HG03108 (cell line): ENCODE data around the gene MMD2.
"Not testable (repeated sequence)": the region's sequence is repeated elsewhere in the genome, so short reads cannot be mapped to it uniquely, and the experiment has no call there.

Experiments used
- ATAC-seq: cut with Tn5 transposase; IDR thresholded peaks from one replicate; pipeline ENCODE4 v1.9.1; 2021; ENCODE audit warnings: moderate library complexity; ENCODE audit not compliant: unreplicated experiment

The MMD2 gene, protein sequence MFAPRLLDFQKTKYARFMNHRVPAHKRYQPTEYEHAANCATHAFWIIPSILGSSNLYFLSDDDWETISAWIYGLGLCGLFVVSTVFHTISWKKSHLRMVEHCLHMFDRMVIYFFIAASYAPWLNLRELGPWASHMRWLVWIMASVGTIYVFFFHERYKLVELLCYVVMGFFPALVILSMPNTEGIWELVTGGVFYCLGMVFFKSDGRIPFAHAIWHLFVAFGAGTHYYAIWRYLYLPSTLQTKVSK

DNA sequence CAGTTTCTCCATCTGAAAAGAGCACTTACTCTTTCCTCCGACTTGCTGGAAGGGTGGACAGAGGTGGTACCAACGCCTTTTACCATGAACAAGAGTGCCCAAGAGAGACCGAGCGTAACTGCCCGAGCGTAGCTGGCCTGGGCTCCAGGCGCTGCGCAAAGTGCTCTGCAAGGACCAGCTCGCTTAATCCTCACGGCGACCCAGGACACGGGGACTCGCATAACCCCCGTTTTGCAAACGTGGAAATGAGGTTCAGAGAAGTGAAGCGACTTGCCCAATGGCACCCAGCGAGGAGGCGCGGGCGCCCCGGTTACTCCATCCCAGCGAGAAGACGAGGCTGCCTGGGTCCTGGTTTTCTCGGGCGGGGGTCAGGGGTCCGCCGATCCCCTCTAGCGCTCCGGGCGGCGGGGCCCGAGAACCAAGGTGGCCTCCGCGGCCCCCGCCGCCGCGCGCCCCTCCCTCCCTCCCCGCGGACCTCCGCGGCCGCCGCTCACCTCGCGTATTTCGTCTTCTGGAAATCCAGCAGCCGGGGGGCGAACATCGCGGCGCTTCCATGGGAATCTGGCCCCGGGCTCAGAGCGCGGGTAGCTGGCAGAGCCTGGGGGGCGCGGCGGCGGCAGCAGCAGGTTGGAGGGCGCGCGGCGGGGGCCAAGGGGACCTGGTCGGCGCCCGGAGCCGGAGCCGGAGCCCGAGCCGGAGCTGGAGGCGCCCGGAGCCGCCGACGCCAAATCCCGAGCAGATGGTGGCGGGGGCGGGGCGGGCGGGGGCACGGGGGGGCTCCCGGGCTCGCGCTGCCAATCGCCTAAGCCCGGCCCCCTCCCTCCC is at the start of gene MMD2:
Gene MMD2, minus strand, starts transcription at position 711 of the 825 bp plus-strand sequence. Its CDS starts 170 bp downstream, at position 541.
- ATAC-seq = no peak

DNA sequence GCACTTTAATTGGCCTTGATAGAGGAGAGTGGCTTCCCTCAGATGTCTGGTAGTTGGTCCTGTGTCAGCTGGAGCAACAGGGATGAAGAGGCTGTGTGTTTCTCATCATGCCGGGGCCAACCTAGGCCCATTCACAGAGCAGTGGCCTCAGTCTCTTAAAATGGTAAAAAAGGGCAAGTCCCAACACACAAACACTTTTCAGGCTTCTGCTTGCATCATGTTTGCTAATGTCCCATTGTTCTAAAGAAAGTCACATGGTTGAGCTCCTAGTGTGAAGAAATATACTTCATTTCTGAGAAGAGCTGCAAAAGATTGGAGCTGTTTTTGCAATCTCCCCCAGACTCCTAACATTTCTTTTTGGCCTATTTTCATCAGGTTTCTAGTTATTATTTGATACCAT is 46.1 kb upstream of the MMD2 start:
- no peak for ATAC-seq

DNA sequence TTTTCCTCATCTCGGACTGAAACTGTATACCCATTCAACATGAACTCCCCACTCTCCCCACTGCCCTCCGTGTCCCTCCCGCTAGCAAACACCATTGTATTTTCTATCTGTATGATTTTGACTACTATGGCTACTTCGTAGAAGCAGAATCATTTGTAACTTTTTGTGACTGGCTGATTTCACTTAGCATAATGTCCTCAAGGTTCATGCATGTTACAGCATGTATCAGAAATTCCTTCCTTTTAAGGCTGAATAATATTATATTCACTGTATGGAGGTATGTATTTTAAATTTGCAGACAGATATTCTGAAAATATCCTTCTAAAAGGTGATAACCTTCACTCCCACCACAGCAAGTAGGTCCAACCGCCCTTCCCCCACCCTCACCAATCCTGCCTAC is 42.9 kb upstream of the MMD2 start:
- no peak for ATAC-seq

DNA sequence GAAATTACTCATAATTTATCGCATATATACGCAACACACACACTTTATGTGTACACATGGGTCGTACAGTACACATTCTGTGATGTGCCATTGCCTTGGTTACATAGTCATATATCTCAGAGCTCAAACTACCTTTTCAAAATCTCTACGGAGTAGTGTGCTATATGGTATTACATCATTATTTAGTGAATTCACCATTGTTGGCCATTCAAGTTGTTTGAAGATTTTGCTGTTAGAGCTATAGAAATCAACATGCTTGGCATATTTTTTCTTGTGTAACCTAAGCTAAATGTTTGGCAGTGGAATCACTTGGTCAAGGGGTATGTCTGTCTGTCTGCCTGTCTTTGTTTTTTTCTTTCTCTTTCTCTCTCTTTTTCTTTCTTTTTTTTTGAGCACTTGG is 42.0 kb upstream of the MMD2 start:
- ATAC-seq = no peak

DNA sequence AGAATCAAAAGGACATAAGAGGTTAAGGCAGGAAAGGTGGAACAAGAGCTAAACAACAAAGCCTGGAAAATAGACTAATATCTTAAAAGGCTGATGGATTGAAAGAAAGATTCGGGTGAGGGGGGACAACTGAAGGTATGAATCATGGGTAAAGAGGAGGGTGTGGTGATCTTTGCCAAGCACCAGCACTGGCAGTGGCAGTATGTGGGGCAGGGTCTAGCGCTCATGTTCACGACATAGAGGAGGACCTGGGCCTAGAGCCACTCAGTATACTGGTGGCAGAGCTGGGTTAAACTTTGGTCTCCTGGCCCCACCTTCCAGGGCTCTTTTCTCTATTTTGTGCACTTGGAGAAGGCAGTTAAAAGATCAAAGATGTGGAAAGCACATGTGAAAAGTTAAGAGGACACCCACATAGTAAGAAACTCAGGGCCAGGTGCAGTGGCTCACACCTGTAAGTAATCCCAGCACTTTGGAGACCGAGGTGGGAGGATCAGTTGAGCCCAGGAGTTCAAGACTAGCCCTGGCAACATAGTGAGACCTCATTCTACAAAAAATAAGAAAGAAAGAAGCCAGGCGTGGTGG is 40.5 kb upstream of the MMD2 start:
- no peak for ATAC-seq

DNA sequence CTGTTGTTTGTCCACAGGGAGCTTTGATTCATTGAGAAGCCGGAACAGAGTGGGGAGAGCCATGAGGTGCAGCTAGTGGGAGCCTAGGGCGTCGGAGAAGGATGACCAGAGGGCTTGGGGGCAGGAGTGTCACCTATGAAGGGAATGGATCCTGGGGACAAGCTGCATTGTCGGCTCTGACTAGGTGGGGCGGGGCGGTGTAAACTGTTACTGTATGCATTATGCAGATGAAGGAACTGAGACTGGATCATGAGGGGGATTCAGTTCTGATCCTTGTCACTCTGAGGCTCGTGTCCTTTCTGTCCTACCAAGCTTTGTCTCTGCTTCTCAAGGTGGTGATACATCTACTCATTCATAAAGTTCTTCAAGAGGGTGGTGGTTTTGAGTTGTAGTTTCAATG is 39.9 kb upstream of the MMD2 start:
- no peak for ATAC-seq

DNA sequence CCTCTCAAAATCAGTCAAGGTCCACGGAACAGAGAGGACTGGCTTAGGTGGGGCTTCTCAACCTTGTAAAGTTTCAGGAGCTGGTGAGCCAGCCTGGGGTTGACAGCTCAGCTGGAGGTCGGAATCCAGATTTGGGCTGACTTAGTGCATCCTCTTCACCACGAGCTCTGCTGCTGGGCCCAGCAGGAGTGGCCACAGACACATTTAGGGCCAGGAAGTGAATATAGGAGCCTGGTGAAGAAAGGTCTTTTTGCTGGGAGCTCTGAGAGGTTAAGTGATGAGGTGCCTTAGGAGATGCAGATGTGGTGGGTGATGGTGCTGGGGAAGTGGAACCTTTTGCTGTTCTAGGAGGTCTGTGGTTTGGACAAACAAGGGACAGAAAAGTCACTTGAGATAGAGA is 39.3 kb upstream of the MMD2 start:
- ATAC-seq = no peak

DNA sequence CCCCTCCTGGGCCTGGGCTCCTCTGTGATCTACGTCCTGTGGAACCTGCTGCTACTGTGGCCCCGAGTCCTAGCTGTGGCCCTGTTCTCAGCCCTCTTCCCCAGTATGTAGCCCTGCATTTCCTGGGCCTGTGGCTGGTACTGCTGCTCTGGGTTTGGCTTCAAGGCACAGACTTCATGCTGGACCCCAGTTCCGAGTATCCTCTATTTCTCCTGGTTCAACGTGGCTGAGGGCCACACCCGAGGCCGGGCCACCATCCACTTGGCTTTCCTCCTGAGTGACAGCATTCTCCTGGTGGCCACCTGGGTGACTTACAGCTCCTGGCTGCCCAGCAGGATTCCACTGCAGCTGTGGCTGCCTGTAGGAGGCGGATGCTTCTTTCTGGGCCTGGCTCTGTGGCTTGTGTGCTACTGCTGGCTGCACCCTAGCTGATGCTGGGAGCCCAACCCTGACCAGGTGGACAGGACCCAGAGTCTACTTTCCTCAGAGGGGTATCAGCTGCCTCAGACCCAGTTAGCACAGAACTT is 37.8 kb upstream of the MMD2 start:
- ATAC-seq = no peak

DNA sequence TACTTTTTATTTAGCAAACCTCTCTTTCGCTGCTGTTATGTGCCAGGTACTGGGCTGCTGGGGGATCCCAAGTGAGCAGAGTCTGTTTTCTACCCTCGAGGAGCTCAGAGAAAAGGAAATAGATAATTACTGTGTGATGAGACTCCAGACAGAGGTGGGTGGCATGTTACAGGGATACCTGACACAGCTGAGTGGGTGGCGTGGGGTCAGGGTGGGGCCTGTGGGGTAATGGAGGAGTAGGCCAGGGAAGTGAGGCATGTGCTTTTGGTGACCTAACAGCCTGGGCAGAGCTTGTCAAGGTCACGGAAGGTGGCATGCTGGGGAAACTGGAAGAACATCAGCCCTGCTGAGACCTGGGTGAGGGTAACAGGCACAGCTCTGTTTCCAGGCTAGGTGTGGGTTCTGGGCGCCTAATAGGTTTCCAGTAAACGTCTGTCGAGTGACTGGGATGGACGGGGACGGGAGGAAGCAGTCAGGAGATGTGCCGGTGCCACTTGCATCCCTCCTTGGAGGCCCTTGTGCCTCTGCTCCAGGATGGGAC is 36.5 kb upstream of the MMD2 start:
- ATAC-seq = no peak

DNA sequence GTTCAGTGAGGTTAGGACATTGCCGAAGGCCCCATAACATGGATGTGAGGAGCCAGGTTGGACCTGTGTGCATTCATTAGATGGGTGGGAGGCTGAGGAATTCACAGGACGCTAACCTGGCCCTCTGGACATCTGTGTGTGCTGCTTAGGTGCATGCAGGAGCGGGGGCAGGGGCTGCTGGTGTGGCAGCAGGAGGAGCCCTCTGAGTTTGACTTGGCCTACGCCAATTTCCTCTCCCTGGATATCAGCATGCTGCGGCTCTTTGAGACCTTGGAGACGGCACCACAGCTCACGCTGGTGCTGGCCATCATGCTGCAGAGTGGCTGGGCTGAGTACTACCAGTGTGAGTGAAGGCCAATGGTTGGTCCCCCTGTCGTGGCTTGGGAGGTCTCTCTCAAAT is 34.5 kb upstream of the MMD2 start:
- no peak for ATAC-seq

DNA sequence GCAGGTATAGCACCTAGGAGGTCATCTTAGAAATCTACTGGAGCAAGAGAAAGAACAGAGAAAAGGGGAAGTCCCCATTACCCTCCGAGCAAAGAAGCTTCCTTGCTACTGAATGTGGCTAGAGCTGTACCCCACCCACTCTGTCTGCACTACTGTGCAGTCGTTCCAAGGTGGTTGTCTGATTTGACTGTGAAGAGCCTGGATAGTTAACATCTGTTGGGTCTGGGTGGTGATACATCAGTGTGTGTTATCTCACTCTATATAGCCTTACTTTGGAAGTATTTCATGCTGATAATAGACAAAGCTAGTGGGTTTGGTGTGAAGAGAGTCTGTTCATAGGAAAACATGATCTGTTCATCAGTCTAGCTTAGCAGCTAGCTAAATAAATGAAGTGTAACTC is 23.8 kb upstream of the MMD2 start:
- not testable (repeated sequence) for ATAC-seq

DNA sequence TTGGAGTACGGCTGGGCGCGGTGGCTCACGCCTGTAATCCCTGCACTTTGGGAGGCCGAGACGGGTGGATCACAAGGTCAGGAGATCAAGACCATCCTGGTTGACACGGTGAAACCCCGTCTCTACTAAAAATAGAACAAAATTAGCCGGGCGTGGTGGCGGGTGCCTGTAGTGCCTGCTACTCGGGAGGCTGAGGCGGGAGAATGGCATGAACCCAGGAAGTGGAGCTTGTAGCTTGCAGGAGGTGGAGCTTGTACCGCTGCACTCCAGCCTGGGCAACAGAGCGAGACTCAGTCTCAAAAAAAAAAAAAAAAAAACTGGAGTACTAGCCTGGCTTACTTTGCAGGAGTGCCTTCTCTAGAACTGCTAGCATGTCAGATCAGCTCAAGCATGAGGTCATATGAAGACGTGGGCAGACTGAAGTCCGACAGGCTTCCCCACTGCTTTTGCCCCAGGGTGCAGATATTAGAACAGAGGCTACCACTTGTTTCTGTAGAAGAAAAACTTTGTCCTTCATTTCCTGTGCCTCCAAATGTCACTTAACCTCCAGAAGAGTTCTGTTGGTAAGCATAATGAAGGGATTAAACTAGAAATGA is 22.4 kb upstream of the MMD2 start:
- not testable (repeated sequence) for ATAC-seq

DNA sequence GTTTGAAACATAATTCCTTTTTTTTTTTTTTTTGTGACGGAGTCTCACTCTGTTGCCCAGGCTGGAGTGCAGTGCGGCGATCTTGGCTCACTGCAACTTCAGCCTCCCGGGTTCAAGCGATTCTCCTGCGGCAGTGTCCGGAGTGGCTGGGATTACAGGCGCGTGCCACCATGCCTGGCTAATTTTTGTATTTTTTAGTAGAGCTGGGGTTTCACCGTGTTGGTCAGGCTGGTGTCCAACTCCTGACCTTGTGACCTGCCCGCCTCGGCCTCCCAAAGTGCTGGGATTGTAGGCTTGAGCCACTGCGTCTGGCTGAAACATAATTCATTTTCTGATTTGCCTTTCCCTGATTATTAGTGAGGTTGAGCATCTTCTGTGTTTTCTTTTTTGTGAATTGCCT is 16.6 kb upstream of the MMD2 start:
- ATAC-seq = not testable (repeated sequence)

DNA sequence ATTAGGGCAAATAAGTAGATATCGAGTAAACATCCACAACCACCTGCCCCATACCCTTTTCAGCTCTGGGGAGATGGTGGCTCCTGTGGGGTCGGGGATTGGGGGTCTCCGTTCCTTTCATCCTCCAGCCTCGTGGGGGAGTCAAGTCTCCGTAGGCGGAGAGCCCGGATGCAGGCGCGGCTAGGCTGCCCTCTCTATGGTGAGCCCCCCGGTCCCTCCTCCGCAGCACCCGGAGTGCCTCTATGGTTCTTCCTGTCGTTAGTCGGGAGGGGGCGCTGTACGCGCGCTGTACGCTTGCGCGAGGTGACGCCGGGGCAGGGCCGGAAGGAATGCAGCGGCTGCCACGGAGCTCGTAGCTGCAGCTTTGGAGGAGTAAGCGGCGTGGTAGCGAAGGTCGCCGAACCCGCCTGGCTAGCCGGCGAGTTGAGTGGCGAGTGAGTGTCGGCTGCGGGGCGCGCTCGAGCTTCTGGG is 14.8 kb upstream of the MMD2 start:
- peak; percentile 97 for ATAC-seq

DNA sequence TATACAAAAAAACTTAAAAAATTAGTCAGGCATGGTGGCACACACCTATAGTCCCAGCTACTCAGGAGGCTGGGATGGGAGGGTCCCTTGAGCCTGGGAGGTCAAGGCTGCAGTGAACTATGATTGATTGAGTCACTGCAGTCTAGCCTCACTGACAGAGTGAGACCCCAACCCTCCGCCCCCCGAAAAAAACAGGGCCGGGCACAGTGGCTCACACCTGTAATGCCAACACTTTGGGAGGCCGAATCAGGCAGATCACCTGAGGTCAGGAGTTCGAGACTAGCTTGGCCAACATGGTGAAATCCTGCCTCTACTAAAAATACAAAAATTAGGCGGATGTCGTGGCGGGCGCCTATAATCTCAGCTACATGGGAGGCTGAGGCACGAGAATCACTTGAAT is 13.5 kb upstream of the MMD2 start:
- not testable (repeated sequence) for ATAC-seq

DNA sequence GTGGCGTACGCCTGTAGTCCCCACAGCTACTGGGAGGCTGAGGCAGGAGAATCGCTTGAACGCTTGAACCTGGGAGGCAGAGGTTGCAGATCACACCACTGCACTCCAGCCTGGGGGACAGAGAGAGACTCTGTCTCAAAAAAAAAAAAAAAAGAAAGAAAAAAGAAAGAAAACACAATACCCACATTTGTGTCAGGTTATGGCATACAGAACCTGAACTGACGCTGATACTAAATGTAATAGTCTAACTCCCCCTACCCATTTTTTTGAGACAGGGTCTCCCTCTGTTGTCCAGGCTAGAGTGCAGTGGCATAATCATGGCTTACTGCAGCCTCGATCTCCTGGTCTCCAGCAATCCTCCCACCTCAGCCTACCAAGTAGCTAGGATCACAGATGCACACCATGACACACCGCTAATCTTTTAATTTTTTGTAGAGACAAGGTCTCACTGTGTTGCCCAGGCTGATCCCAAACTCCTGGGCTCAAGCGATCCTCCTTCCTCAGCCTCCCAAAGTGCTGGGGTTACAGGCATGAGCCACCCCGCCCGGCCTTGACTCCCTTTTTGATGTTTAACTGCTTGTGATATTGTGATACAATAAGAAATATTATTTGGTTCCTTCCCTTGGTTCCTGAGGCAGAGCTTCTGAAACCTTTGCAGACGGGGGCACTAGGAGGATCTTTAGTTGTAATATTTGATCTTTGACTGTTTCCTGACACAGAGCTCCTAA is 6.5 kb upstream of the MMD2 start:
- ATAC-seq = no peak

DNA sequence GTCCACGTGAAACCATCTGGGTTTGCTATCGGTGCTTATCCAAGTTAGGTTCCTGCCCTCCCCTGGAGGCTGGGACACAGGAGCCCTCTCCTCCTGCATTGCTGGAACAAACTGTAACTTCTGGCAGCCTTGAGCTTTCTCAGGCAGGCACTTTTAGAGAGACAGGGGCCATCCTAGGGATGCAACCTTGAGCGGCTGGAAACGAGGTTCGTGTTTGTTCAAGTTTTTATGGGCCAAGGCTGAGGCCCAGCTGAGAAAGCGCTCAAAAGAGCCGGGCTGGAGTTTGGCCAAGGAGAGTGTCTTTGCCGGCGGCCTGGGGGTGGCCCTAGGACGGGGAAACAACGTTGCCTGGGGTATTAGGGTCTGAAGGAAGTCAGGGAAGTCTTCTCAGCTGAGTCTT is 5.5 kb upstream of the MMD2 start:
- no peak for ATAC-seq

DNA sequence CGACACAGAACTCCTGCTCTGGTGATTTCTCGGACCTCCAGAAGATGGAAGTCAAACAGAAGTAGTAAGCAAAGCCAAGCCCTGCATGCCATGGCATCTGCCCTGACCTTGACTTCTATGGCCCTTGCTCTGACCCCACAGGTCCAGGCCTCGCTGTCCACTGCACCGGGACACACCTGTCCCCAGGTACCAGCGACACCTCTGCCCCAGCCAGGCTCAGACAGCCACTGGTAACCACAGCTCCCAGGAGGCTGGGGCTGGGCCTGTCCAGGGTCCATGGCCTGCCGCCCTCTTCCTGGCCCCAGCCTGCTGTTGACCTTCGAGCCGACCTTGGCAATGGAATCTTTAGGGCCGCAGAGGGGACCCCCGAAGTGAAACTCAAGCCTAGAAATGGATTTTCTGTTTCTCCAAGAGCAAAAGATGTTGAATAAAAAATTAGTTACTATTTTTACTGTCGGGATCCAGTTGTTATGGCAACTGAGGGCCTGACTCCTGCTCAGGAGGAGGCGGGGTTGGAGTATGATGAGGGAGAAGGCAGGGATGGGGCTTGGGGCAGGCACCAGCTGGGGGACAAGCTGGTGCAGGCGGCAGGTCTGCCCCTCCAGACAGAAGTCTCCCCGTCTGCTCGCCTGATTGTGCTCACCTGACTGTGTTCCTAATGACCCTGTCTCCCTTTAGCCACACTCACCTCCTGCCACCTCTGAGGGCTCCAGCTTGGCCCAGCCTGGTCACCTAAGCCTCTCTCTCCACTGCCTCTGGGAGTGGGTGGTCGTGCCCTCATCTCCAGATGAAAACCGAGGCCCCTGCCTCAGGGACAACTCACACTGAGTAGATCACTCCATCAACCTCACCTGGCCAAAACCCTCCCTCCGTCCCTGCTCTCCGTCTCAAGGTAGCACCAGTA is 4.1 kb upstream of the MMD2 start:
- ATAC-seq = no peak

DNA sequence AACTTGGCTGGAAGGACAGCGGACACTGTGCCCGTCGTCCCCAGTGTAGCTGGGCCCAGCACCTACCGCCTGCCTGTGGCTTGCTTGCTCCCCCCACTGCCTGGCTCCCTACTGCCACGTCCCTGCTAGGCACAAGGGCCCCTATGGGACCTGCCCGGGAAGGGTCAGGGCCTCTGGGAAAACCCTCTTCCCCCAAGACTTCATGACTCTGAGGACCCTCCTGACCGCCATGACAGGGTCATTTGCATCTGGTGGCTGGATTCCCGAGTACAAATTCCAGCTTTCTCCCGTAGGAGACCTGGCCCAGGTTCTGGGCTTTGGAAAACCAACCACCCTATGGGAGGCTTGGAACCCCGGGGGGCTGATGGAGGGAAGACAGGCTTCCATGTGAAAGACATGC is 1.4 kb upstream of the MMD2 start:
- ATAC-seq = no peak
